Activated naive CD4-positive, alpha-beta T cell treated with Interleukin-2 at 50 U/mL for 16 hours (primary cell): ENCODE results near the gene IP6K1.
"Not testable (repeated sequence)": the region's sequence is repeated elsewhere in the genome, so short reads cannot be mapped to it uniquely, and the experiment has no call there.

ENCODE experiments used
- DNase-seq: peaks from one replicate; pipeline ENCODE4 v3.0.0-alpha.2; 2020

The IP6K1 gene

DNA sequence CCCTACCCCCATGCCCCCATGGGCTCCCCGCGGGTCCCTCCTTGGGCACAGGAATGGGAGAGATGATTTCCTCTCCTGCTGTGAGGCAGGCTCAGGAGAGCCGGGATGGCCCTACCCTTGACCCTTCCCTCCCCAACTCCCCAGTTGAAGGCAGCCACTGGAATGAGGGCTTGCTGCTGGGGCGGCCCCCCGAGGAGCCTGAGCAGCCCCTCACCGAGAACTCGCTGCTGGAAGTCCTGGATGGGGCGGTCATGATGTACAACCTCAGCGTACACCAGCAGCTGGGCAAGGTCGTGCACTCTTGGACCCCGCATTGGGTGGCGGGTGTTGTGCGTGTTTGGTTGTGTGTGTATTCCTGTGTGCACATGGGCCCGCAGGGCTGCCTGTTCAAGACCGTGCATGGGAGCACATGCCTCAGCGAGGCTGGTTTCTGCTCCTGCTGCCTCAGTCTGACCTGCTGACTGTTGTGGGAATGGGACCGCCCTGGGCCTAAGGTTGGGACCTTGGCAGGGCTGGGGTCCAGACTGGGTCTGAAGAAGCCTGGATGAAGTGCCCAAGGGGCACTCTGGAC is 80.9 kb downstream of the IP6K1 start:
- DNase-seq, result no peak

DNA sequence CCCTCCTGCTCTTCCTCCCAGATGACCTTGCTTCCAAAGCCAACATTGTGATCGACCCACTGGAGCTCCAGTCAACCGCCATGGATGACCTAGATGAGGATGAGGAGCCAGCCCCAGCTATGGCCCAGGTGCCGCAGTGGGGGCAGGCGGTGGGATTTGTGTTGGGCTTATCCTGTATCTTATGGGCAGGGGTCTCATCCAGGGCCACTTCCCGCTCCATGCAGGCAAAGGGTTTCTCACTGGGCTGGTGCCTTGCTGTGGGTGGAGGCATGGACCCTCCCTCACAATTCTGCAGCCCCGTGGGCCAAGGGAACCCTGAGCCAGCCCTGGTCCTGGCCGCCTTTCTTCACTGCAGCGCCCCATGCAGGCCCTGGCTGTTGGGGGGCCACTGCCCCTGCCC is 81.7 kb downstream of the IP6K1 start:
- DNase-seq, result no peak

- no peak for DNase-seq
These were observed 82.4 kb downstream of the IP6K1 start for GRCh38 chr3:49703956-49704355.

- peak; percentile 70 for DNase-seq
These were observed 82.9 kb downstream of the IP6K1 start for GRCh38 chr3:49703443-49703927.

DNA sequence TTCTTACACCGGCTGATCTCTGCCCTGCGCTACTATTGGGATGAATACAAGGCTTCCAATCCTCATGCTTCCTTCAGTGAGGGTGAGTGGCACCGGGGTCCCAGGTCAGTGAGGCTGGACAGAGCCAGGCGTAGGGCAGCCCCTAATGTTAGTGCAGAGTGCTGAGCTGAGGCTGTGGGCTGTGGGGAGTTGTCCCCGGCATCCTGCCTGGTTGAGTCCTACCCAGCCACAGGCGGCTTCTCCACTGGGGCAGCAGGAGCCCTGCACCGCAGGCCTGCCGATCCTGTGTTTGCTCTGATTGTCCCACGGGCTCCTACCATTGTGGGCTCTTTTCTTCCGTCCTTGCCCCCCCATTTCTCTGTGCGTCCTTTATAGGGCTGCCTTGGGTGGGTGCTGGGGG is 83.7 kb downstream of the IP6K1 start:
- no peak for DNase-seq

DNA sequence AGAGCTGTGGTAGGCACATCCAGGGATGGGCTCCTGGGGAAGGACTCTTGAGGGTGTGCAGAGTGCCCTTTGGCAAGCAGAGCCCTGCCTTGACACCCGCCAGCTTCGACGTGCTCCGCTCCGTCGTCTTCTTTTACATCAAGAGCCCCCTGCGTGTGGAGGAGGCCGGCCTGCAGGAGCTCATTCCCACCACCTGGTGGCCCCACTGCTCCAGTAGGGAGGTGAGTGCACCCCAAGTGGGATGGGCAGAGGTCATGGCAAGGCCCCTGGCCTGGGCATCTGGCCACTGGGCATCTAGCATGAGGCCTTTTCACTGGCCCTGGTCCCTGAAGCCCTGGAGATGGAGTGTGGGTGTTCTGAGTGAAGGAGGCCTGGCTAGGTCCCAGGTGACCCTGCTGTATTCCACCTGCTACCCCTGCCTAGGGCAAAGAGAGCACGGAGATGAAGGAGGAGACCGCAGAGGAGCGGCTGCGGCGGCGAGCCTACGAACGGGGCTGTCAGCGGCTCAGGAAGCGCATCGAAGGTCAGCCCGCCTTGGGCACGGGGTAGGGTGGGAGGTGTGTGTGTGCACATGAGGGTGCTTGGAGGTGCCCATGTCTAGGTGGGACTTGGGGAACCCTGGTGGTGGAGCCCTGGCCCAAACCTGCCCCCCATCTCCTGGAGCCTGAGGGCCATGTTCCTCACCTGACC is 84.8 kb downstream of the IP6K1 start:
- DNase-seq, result no peak

DNA sequence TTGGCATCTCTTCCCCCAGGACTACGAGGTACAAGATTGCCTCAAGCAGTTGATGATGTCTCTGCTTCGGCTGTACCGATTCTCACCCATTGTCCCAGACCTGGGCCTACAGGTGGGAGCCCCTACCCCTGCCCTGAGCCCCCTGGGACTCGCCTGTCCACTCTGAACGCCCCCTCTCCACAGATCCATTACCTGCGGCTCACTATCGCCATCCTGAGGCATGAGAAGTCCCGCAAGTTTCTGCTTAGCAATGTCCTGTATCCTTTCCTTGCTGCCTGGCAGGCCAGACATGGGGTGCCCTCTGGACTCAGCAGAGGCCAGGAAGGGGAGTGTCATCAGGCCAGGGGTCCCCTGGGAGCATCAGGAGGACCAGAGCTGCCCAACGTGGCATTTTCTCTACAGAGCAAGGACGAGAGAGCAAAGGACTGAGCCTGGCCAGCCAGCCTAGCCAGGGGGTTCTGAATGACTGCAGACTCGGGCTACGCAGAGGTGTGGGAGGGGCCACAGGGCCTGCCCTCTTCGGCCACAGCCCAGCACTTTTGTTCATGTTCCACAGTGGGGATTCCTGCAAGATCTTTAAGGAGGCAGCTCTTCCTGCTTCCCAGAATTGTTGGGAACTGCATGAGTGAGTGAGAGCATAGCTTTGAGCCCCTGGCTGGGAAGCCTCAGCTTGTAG is 85.8 kb downstream of the IP6K1 start:
- no peak for DNase-seq

DNA sequence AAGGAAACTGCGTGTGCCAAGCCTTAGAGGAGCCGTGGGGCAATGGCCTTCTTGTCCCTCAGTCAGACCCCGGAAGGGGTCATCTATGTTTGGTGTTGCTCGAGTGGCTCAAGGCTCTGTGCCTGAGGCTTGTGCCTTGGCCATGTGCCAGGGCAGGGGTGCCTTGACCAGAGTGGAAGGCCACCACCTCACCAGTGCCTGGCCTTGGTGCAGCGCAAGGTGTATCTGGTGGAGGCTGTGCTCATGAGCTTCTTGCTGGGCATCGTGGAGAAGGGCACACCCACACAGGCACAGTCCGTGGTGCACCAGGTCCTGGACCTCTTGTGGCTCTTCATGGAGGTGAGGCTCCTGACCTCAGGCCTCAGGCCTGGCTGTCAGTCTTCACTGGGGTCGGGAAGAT is 86.3 kb downstream of the IP6K1 start:
- DNase-seq, result no peak

DNA sequence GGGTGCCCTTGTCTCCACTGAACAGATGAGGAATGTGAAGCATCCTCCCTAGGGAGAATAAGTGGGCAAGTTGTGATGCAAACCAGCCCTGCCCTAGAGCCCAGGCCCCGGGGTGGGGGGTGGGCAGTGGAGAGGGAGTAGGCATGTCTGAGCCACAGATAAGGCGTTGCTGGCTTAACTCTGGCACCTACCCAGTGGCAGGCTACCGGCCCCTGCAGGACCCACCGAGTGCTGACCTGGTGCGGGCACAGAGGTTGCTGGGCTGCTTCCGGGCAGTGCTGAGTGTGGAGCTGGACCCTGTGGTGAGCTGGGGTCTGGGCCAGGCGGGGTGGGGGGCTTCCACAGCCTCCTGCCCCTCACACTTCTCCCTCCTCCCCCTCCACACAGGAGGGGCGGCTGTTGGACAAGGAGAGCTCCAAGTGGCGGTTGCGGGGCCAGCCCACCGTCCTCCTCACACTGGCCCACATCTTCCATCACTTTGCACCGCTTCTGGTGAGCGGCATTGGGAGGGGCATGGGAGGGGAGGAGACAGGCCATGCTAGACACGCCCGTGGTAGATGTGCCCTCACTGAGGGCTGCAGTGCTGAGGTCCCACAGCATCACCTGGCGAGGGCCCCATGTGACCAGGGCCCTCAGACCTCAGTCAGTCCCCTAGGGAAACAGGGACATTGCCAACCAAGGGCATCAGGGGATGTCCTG is 86.9 kb downstream of the IP6K1 start:
- no peak for DNase-seq

DNA sequence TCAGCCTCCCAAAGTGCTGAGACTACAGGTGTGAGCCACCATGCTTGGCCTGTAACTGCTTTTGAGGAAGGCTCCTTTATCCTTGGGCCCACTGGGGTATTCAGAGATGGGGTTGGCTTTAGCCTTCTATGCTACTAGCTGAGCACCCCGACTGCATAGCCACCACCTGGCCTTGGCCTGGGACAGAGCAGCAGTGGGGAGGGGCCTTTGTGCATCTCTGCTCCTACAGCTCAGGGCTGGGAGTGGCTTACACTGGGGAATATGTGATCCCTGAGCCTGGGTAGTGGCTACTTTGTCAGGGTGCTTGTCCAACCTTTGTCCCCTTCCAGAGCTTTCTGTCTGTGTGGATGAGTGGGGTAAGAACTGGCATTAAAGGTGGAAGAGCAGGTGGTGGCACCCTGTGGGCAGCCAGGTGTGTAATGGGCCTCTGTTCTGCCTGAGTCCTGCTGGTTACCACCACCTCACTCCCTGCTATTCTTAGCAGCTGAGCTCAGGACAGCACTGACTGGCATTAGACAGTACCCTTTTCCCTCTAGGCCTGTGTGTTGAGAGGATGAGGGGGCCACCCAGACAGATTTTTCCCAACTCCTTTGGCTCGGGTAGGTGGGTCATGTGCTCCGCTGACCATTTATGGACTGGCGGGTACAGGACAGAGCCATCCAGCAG is 90.9 kb downstream of the IP6K1 start:
- not testable (repeated sequence) for DNase-seq

- not testable (repeated sequence) for DNase-seq
These were observed 91.8 kb downstream of the IP6K1 start for GRCh38 chr3:49694409-49695070.

DNA sequence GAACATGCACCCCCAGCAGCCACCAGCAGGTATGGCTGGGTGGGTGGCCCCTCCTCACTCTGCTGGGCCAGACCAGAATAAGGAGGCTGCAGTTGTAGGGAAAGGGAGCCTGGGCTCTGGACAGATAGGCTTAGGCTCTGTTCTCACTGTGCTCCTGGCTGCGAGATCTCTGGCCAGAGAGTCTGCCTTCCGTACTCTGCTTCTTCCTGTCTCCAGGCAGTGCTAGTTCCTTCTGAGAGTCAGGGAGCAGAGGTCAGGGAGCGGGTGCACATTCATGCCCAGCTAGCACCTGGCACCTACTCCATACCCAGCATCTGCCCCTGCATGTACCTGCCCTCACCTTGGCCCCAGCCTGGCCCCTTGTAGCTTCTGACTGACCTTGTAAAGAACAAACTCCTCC is 94.9 kb downstream of the IP6K1 start:
- DNase-seq, result not testable (repeated sequence)

GRCh38 chr3:49690856-49691255 is 95.5 kb downstream of the IP6K1 start:
- DNase-seq, result not testable (repeated sequence)

- not testable (repeated sequence) for DNase-seq
These were observed 96.3 kb downstream of the IP6K1 start for GRCh38 chr3:49689908-49690624.

DNA sequence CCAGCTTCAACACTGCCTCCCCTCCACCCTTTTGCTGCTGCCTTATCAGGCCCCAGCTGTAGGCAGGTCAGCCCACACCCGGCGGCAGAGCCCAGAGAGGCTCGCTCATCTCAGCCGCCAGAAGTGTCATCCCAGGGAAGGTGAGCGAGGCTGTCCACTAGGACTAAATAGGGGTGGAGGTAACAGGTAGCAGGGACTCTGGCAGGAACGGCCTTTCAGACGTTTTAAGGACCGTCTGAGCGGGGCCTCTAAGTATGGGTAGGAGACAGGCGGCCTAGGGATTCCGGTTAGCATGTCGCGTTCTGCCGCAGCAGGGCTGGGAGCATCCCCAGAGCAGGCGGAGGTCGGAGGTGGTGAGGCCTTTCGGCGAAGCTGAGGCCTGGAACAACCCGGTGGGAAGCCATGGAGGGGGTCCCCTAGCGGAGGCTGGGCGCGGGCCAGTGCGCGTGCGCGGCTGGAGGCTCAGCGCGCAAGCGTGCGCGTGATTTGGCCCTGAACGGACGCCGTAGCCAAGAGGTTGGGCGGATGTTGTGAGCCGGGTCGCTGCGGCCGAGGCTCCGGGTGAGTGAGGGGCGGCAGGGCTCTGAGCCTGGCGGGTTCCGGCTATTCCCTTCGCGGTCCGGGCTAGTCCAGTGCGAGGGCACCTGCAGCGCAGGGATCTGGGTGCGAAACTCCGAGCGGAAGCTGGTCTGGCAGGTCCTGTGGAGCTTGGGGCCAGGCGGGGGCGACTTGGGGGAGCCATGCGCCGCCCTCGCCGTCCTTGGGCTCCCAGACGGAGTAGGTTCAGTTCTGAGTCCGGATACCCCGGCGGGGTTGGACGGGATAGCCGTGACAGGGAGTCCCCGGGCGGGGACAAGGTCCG is 97.1 kb downstream of the IP6K1 start, which contains the start of the genes MST1 and RNF123:
MST1 (minus strand) TSS at position 429 of the 862 bp plus-strand sequence. CDS start 783 bp downstream, outside the sequence.
RNF123 (plus strand) TSS at position 512 of the 862 bp plus-strand sequence. CDS start 1,609 bp downstream, outside the sequence.
- peak; percentile 93 for DNase-seq

DNA sequence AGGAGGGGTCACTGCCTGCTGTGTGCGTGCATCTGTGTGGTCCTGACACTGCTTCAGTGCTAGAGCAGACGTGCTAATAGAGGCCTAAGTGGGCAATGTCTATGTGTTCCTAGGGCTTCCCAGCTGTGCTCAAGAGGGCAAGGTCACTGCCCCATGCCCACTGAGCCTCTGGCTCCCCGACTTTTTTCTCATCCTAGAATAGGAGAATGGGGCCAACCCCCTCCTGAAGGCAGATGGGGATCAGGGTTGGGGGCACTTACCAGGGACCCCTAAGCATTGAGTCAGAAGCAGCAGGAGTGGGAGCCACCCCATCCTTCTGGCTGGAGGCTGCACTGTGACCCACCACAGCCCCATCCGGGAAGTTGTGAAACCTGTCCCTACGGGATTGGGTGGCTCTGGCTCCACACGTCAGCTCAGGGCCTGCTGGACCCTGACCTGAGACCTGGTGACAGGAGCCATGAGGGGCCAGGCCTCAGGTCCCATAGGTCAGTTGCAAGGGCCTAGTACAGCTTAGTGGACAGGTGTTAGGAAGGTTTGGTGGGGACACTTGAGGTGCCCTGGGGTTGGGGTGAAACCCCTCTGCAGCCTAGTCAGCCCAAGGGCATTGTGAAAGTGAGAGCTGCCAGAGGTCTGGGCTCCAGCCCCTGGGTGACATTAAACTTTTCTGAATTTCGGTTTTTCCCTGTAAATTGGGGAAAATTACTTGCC is 97.8 kb downstream of the IP6K1 start:
- not testable (repeated sequence) for DNase-seq

GRCh38 chr3:49687424-49687795 is 98.9 kb downstream of the IP6K1 start:
- not testable (repeated sequence) for DNase-seq

DNA sequence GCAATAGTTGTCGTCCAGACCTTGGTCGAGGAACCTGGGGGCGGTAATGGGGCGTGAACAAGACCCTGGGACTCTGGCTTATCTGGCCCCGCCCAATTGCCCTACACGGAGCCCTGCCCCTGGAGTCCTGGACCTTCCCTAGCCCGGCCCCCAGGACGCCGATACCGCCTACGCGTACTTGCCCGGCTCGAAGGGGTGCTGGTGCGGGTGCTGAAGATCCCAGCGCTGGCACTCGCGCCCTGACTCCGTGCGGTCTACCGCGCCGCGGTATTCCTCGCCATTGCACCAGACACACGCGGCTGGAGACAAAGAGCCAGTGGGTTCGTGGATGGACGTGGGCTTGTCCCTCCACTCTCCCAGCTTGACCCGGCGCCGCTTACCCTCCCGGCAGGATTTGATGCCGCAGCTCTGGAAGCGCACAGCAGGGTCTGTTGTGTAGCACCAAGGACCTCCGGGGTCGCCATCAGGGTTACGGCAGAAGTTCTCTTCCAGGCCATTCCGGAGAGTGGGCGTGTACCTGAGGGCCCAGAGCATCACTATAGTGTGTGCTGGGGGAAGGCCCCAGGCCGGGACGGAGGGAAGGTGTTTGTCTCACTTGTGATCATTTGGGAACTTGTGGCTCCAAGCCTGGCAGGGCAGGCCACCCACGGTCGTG is 99.4 kb downstream of the IP6K1 start:
- peak; percentile 50 for DNase-seq

DNA sequence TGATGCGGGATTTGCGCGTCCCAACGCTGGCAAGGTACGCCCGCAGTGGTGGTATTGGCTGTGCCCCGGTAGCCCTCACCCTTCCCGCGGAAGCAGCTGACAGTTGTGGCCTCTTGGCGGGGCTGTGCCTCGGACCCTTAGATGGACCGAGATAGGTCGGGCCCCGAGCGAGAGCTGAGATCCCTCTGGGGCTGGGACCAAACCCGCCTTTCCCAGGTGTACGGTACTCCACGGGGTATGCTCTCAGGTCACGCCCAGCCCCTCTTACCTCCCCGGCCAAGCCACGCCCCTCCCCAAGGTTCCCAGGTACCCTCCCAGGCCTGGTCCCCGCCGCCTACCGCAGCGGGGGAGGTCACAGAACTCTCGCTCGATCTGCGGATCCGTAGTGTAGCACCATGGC is 100.0 kb downstream of the IP6K1 start:
- peak; percentile 38 for DNase-seq
